HepG2 (cell line): Measurements from ENCODE around the gene SETD5. TPM values are rescaled to one million over a fixed set of nuclear protein-coding genes. Genes with fewer than 3 reads are reported as not detected.

ENCODE experiments used
- AGO2 ChIP-seq: fragments of 200-400 bp; formaldehyde crosslinking; optimal IDR thresholded peaks from 2 replicates; pipeline ENCODE3; 2017; ENCODE audit warnings: mild to moderate bottlenecking, low read depth, low read length, moderate library complexity
- ARNT2 ChIP-seq: sonication (generic); formaldehyde crosslinking; IDR thresholded peaks from 2 replicates; pipeline ENCODE4 v1.8.0; 2022; ENCODE audit warnings: mild to moderate bottlenecking, low read depth, missing genetic modification reagents, moderate library complexity
- HES4 ChIP-seq: sonication (generic); formaldehyde crosslinking; IDR thresholded peaks from 2 replicates; pipeline ENCODE4 v1.9.0; 2021; ENCODE audit warnings: mild to moderate bottlenecking, missing genetic modification reagents, borderline replicate concordance
- MAFG ChIP-seq: sonication (generic); formaldehyde crosslinking; IDR thresholded peaks from 2 replicates; pipeline ENCODE4 v1.5.1; 2020; ENCODE audit warnings: mild to moderate bottlenecking, missing genetic modification reagents
- NCOA1 ChIP-seq: sonication (generic); formaldehyde crosslinking; IDR thresholded peaks from 2 replicates; pipeline ENCODE4 v1.9.0; 2021; ENCODE audit warnings: missing genetic modification reagents
- NONO ChIP-seq, 2 experiments: fragments of 450-650 bp in 1 of 2; sonication (generic) in 1 of 2; formaldehyde crosslinking in 1 of 2; IDR thresholded peaks in 1 of 2; conservative IDR thresholded peaks in 1 of 2; 2 replicates each; pipeline versions ENCODE4 v1.6.1 to v1.8.0; 2017 to 2022; ENCODE audit warnings: mild to moderate bottlenecking in 1 of 2, missing genetic modification reagents in 1 of 2, moderate library complexity in 1 of 2
- RBM22 ChIP-seq: fragments of 200-400 bp; formaldehyde crosslinking; optimal IDR thresholded peaks from 2 replicates; pipeline ENCODE3; 2017; ENCODE audit warnings: mild to moderate bottlenecking, low read length, moderate library complexity
- SMAD3 ChIP-seq: sonication (generic); formaldehyde crosslinking; IDR thresholded peaks from 2 replicates; pipeline ENCODE4 v1.4.0; 2020; ENCODE audit warnings: missing genetic modification reagents
- TEAD2 ChIP-seq: sonication (generic); formaldehyde crosslinking; IDR thresholded peaks from 2 replicates; pipeline ENCODE4 v1.9.0; 2021; ENCODE audit warnings: missing genetic modification reagents
- ZBTB8A ChIP-seq: sonication (generic); formaldehyde crosslinking; IDR thresholded peaks from 2 replicates; pipeline ENCODE4 v1.4.0; 2020; ENCODE audit warnings: mild to moderate bottlenecking, low read depth, missing genetic modification reagents, borderline replicate concordance
- ZFP36L2 ChIP-seq: sonication (generic); formaldehyde crosslinking; IDR thresholded peaks from 2 replicates; pipeline ENCODE4 v1.4.0; 2020; ENCODE audit warnings: missing genetic modification reagents
- ZIK1 ChIP-seq: sonication (generic); formaldehyde crosslinking; IDR thresholded peaks from 2 replicates; pipeline ENCODE4 v1.5.0; 2020; ENCODE audit warnings: mild to moderate bottlenecking, low read depth, missing genetic modification reagents, borderline replicate concordance
- ZMYM3 ChIP-seq: sonication (generic); formaldehyde crosslinking; IDR thresholded peaks from 2 replicates; pipeline ENCODE4 v1.5.1; 2020; ENCODE audit warnings: mild to moderate bottlenecking, missing genetic modification reagents
- ZNF256 ChIP-seq: sonication (generic); formaldehyde crosslinking; conservative IDR thresholded peaks from 2 replicates; pipeline ENCODE4 v1.4.0; 2020; ENCODE audit warnings: missing genetic modification reagents
- ZNF3 ChIP-seq: IDR thresholded peaks from 2 replicates; pipeline ENCODE4 v1.7.0; 2017; ENCODE audit warnings: inconsistent platforms
- ZNF317 ChIP-seq: sonication (generic); formaldehyde crosslinking; IDR thresholded peaks from 2 replicates; pipeline ENCODE4 v1.5.0; 2020; ENCODE audit warnings: mild to moderate bottlenecking, missing genetic modification reagents
- ZNF335 ChIP-seq: sonication (generic); formaldehyde crosslinking; IDR thresholded peaks from 2 replicates; pipeline ENCODE4 v1.4.0; 2020; ENCODE audit warnings: missing genetic modification reagents
- ZNF451 ChIP-seq: sonication (generic); formaldehyde crosslinking; IDR thresholded peaks from 2 replicates; pipeline ENCODE4 v1.5.0; 2020; ENCODE audit warnings: mild to moderate bottlenecking, missing genetic modification reagents
- ZNF678 ChIP-seq: sonication (generic); formaldehyde crosslinking; IDR thresholded peaks from 2 replicates; pipeline ENCODE4 v1.4.0; 2020; ENCODE audit warnings: mild to moderate bottlenecking, missing genetic modification reagents
- ZNF713 ChIP-seq: sonication (generic); formaldehyde crosslinking; IDR thresholded peaks from 2 replicates; pipeline ENCODE4 v1.4.0; 2020; ENCODE audit warnings: mild to moderate bottlenecking, missing genetic modification reagents
- ZNF776 ChIP-seq: sonication (generic); formaldehyde crosslinking; IDR thresholded peaks from 2 replicates; pipeline ENCODE4 v1.4.0; 2020; ENCODE audit warnings: mild to moderate bottlenecking, missing genetic modification reagents
- ZNF782 ChIP-seq: sonication (generic); formaldehyde crosslinking; IDR thresholded peaks from 2 replicates; pipeline ENCODE4 v1.4.0; 2020; ENCODE audit warnings: missing genetic modification reagents, mild to moderate bottlenecking, borderline replicate concordance
- ZNF879 ChIP-seq: sonication (generic); formaldehyde crosslinking; IDR thresholded peaks from 2 replicates; pipeline ENCODE4 v1.8.1; 2023; ENCODE audit warnings: missing genetic modification reagents
- ZSCAN20 ChIP-seq: sonication (generic); formaldehyde crosslinking; IDR thresholded peaks from 2 replicates; pipeline ENCODE4 v1.4.0; 2020; ENCODE audit warnings: missing genetic modification reagents, mild to moderate bottlenecking, borderline replicate concordance
- polyA plus RNA-seq, 8 experiments: library from polyadenylated mRNA; depleted of rRNA in 3 of 8; stranded (reverse) in 7 of 8; unstranded in 1 of 8; fragments of >200 nt; fragmentation: Illumina TruSeq in 4 of 8; extraction: Trizol in 4 of 8; gene quantifications; 2 replicates each; pipeline versions ENCODE4 v1.2.1 to v1.2.3, GENCODE V29; 2011 to 2016; ENCODE audit warnings: low read depth in 4 of 8, missing spikeins in 1 of 8, mixed read lengths in 1 of 8; ENCODE audit not compliant: insufficient read depth in 1 of 8
- total RNA-seq, 5 experiments: library from RNA; depleted of rRNA; stranded (reverse); fragments of >200 nt; fragmentation: Illumina TruSeq; extraction: Trizol; gene quantifications; 2 replicates each; pipeline ENCODE4 v1.2.3, GENCODE V29; 2016; ENCODE audit warnings: low read depth in 1 of 5
- TF ChIP-seq, protein P1 (sequence below): sonication (generic); formaldehyde crosslinking; IDR thresholded peaks from 2 replicates; pipeline ENCODE4 v1.5.0; 2020; ENCODE audit warnings: missing genetic modification reagents
- TF ChIP-seq, protein P2 (sequence below): sonication (generic); IDR thresholded peaks from 2 replicates; pipeline ENCODE4 v1.6.1; 2016; ENCODE audit warnings: low read depth, borderline replicate concordance
- TF ChIP-seq, protein P3 (sequence below): sonication (generic); formaldehyde crosslinking; IDR thresholded peaks from 2 replicates; pipeline ENCODE4 v1.4.0; 2020; ENCODE audit warnings: missing genetic modification reagents

The SETD5 gene
- total and polyA plus RNA-seq, 2 of the 13 experiments (the other 11 are each of a cell fraction or from before 2014, with no cell fraction given): 46.8 to 95.8 TPM

DNA sequence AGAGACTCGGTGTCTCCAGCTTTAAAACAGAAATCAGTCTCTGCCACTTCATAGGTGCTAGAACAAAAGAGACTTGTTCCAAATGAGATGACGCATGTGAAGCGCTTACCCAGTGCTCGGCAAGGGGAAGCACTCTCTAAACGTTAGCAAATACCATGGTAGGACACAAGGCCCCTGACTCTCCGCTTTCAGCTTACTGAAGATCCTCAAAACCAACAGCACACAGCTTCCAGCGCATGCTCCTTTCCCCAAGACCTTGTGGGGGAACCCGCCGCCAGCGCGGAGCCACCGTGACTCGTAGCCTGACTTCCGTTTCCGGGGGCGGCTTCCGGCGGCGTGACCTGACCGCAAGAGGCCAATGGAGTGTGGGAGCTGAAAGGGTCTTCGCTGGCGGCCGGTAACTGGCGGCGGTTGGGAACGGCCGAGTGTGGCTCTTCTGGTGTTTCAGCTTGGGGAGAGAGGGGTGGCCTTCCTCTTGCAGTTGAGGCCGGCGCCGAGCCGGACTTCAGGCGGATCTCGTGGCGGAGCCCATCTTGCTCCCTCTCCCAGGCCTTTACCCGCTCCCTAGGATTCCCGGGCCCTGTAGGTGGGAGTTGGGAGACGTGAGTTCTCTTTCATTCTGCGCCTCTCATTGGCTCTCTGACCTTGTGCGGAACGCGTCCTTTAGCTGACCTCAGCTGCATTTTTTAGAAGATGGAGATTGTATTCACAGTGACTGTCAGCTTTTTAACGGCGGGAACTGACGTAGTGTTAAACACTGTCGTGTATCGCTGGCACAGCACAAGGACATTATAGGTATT lies 34.5 kb upstream of the SETD5 start, which contains the start of gene THUMPD3 (continued):
- TF ChIP-seq HES4 (CRISPR knock-in tag) (peak; percentile 82), ZMYM3 (no peak), MAFG (no peak), ZNF317 (CRISPR knock-in tag) (peak; percentile 47; the same call in 1 of the 2 replicates), ZFP36L2 (CRISPR knock-in tag) (no peak), AGO2 (peak; percentile 82), ZNF678 (0 out of 2 replicates have a peak, but pooled peaks have one; percentile 32), ZBTB8A (CRISPR knock-in tag) (peak; percentile 63; the same call in 1 of the 2 replicates), ZNF451 (peak; percentile 80; the same call in 1 of the 2 replicates), ZNF3 (peak; percentile 47; the same call in 1 of the 2 replicates), NCOA1 (CRISPR knock-in tag) (no peak), ZIK1 (CRISPR knock-in tag) (peak; percentile 66; the same call in 1 of the 2 replicates), ZNF713 (peak; percentile 96; the same call in 1 of the 2 replicates), ZNF782 (CRISPR knock-in tag) (0 out of 2 replicates have a peak, but pooled peaks have one; percentile 29), ZNF335 (peak; percentile 80; the same call in 1 of the 2 replicates), RBM22 (peak; percentile 50), NONO (IDR thresholded peaks at IDR 0.05) (no peak), NONO (CRISPR knock-in tag; conservative IDR thresholded peaks at IDR 0.05) (peak; percentile 92), ZNF776 (CRISPR knock-in tag) (no peak), ARNT2 (CRISPR knock-in tag) (peak; percentile 83), ZSCAN20 (no peak), SMAD3 (peak; percentile 64), ZNF879 (CRISPR knock-in tag) (peak; percentile 32; the same call in 1 of the 2 replicates), TEAD2 (0 out of 2 replicates have a peak, but pooled peaks have one; percentile 66), ZNF256 (CRISPR knock-in tag) (peak; percentile 80)
- TF ChIP-seq, protein P1, sequence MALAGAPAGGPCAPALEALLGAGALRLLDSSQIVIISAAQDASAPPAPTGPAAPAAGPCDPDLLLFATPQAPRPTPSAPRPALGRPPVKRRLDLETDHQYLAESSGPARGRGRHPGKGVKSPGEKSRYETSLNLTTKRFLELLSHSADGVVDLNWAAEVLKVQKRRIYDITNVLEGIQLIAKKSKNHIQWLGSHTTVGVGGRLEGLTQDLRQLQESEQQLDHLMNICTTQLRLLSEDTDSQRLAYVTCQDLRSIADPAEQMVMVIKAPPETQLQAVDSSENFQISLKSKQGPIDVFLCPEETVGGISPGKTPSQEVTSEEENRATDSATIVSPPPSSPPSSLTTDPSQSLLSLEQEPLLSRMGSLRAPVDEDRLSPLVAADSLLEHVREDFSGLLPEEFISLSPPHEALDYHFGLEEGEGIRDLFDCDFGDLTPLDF: peak; percentile 57; the same call in 1 of the 2 replicates
- TF ChIP-seq, protein P2, sequence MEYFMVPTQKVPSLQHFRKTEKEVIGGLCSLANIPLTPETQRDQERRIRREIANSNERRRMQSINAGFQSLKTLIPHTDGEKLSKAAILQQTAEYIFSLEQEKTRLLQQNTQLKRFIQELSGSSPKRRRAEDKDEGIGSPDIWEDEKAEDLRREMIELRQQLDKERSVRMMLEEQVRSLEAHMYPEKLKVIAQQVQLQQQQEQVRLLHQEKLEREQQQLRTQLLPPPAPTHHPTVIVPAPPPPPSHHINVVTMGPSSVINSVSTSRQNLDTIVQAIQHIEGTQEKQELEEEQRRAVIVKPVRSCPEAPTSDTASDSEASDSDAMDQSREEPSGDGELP: no peak; the same call in 1 of the 2 replicates
- TF ChIP-seq, protein P3, sequence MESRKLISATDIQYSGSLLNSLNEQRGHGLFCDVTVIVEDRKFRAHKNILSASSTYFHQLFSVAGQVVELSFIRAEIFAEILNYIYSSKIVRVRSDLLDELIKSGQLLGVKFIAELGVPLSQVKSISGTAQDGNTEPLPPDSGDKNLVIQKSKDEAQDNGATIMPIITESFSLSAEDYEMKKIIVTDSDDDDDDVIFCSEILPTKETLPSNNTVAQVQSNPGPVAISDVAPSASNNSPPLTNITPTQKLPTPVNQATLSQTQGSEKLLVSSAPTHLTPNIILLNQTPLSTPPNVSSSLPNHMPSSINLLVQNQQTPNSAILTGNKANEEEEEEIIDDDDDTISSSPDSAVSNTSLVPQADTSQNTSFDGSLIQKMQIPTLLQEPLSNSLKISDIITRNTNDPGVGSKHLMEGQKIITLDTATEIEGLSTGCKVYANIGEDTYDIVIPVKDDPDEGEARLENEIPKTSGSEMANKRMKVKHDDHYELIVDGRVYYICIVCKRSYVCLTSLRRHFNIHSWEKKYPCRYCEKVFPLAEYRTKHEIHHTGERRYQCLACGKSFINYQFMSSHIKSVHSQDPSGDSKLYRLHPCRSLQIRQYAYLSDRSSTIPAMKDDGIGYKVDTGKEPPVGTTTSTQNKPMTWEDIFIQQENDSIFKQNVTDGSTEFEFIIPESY (CRISPR knock-in tag): 0 out of 2 replicates have a peak, but pooled peaks have one; percentile 28
